Kidney (tissue), 19 donors: ENCODE results near the gene LIMS4. TPM values are rescaled to one million over a fixed set of nuclear protein-coding genes. Genes with fewer than 3 reads are reported as not detected.
"Not testable (repeated sequence)": the region's sequence is repeated elsewhere in the genome, so short reads cannot be mapped to it uniquely, and the experiment has no call there.

Experiments
- DNase-seq, 5 donors: peaks; one replicate each; pipeline ENCODE4 v3.0.0-alpha.2; 2013 to 2020
- FAIRE-seq: peaks from 2 replicates; lab custom pipeline; 2012; peaks lifted over from hg19 to GRCh38; lab: Jason Lieb, UNC
- H3K27ac ChIP-seq, 2 donors: one replicate each; pipeline ENCODE4 v1.7.0; 2013; ENCODE audit warnings: low read depth in 2 of 2, low read length in 2 of 2, inconsistent platforms in 1 of 2
- H3K27me3 ChIP-seq: one replicate; pipeline ENCODE4 v1.7.1; 2013; ENCODE audit warnings: low read length, inconsistent platforms; ENCODE audit not compliant: control insufficient read depth, insufficient read depth
- H3K36me3 ChIP-seq, 3 donors: one replicate each; pipeline versions ENCODE4 v1.7.0 to v1.7.1; 2013; ENCODE audit warnings: low read length in 3 of 3, control low read depth in 1 of 3, inconsistent platforms in 1 of 3; ENCODE audit not compliant: insufficient read depth in 3 of 3, control insufficient read depth in 2 of 3
- H3K4me1 ChIP-seq, 3 donors: one replicate each; pipeline versions ENCODE4 v1.7.0 to v1.7.1; 2013; ENCODE audit warnings: low read length in 3 of 3, inconsistent platforms in 1 of 3, low read depth in 1 of 3; ENCODE audit not compliant: control insufficient read depth in 2 of 3, insufficient read depth in 2 of 3
- H3K4me3 ChIP-seq, 3 donors: one replicate each; pipeline versions ENCODE4 v1.7.0 to v1.8.1; 2013; ENCODE audit warnings: low read length in 3 of 3, control low read depth in 1 of 3, inconsistent platforms in 1 of 3
- H3K9ac ChIP-seq, 3 donors: one replicate each; pipeline versions ENCODE4 v1.7.0 to v1.7.1; 2013; ENCODE audit warnings: low read length in 3 of 3, control low read depth in 1 of 3, inconsistent platforms in 1 of 3
- H3K9me3 ChIP-seq, 3 donors: one replicate each; pipeline versions ENCODE4 v1.7.0 to v1.7.1; 2013; ENCODE audit warnings: low read length in 3 of 3, control low read depth in 1 of 3, inconsistent platforms in 1 of 3; ENCODE audit not compliant: control insufficient read depth in 2 of 3, insufficient read depth in 1 of 3
- intact Hi-C: fragments of 100-400 bp; cut with DNase I; formaldehyde crosslinking; loops from one replicate; pipeline ENCODE4 v1.11.1; 2022
- long read RNA-seq, 10 donors: library from polyadenylated mRNA in 1 of 10; unstranded in 1 of 10; transcript quantifications; one replicate each; pipeline ENCODE4 v2.0.0 and lab custom pipeline, GENCODE V29; 2021 to 2026
- polyA plus RNA-seq: library from polyadenylated mRNA; stranded (reverse); fragments of 350-450 nt; fragmentation: Illumina TruSeq; extraction: RNeasy Lipid Tissue Mini Kit (QIAGEN cat#74804); gene quantifications from one replicate; pipeline ENCODE4 v1.2.3, GENCODE V29; 2014; ENCODE audit warnings: low read depth, low replicate concordance; ENCODE audit not compliant: insufficient read depth
- total RNA-seq: library from RNA; stranded (reverse); fragmentation: NEBNext Ultra II Directional; extraction: Animal tissue kit (Norgen Biotek cat#: 25700); gene quantifications from one replicate; pipeline ENCODE4 v1.2.1, GENCODE V29; 2021
- donor health status: control.
- donor health status: control.
- donor health status: DM: yes; HTN: yes; CAD: no.
- donor health status: Normal renal cell carcinoma (clear cell type).

LIMS4 gene
- total RNA-seq (2.9 TPM), polyA plus RNA-seq (5.5 TPM)
- long read RNA-seq, donor 1 = 0 reads
- long read RNA-seq, donor 2, partial matches to known transcripts = 0 of 1 reads
- long read RNA-seq, donor 2, other reads (novel, unspliced or antisense) = 0 of 1 reads
- long read RNA-seq, donor 3 = 0 reads
- long read RNA-seq, donor 4 = 0 reads
- long read RNA-seq, donor 5 = 0 reads
- long read RNA-seq, donor 6 = 0 reads
- long read RNA-seq, donor 7, partial matches to known transcripts = 1 of 1 reads
- long read RNA-seq, donor 7, other reads (novel, unspliced or antisense) = 0 of 1 reads
- long read RNA-seq, donor 8 = 0 reads
- long read RNA-seq, donor 9 = 0 reads
- long read RNA-seq, donor 10 = 0 reads

GRCh38 chr2:110472171-110473058, at the start of gene LIMS4:
Gene LIMS4, minus strand, starts transcription at chr2:110472816. Its CDS starts 38 bp downstream, at chr2:110472778.
- H3K9ac ChIP-seq, H3K27ac ChIP-seq, DNase-seq, H3K9me3 ChIP-seq, H3K4me3 ChIP-seq, FAIRE-seq, H3K27me3 ChIP-seq, intact Hi-C loops, H3K4me1 ChIP-seq, H3K36me3 ChIP-seq: not testable (repeated sequence)

DNA sequence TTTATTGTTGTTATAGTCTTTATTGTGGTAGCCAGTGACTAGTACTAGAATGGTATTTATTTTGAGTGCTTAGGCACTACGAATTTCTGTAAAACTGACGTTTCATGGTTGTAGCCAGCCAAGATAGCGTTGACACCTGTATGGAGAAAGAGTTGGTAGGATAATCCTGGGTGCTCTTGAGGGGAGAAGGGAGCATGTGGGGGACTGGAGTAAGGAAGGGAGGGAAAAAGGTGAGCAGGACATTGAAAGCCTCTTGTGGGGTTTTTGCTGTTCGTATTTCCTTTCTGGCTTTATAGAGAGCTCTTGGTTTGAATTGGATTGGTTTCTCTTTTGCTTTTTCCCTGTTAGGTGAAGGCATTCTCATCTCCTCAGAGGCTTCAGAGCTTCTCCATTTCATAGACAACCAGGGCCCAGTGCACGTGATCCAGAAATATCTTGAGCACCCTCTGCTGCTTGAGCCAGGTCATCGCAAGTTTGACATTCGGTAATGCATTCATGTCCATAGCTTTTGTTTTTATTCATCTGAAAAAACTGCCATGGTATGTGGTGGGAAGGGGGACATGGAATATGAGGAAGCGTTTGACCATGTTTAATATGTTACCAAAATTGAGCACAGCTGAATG, 27.2 kb upstream of the LIMS4 start:
- H3K4me3 ChIP-seq, H3K9ac ChIP-seq, H3K27me3 ChIP-seq, H3K4me1 ChIP-seq, H3K36me3 ChIP-seq, FAIRE-seq, H3K27ac ChIP-seq, H3K9me3 ChIP-seq, intact Hi-C loops, DNase-seq: not testable (repeated sequence)

DNA sequence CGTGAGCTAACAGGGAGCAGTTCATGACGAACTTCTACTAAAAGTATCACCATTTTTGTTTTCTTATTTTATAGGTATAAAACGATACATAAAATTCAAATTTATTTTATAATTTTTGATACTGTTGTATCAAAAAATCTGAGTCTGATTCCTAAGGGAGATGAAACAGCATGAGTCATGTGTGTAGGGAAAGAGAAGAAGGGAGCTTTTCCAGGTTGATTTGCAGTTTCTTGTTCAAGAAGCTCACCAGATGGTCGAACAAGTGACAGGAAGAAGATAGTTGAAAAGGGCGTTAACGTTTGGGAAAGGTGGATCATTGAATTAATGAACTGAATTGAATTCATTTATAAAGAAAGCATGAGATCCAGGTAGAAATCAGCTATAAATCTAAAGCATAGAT, 23.4 kb upstream of the LIMS4 start:
- DNase-seq, H3K9me3 ChIP-seq, FAIRE-seq, H3K9ac ChIP-seq, H3K4me3 ChIP-seq, H3K36me3 ChIP-seq, H3K4me1 ChIP-seq, H3K27me3 ChIP-seq, intact Hi-C loops, H3K27ac ChIP-seq: not testable (repeated sequence)

GRCh38 chr2:110494488-110494887, 21.9 kb upstream of the LIMS4 start:
- H3K9ac ChIP-seq, H3K36me3 ChIP-seq, H3K27ac ChIP-seq, H3K27me3 ChIP-seq, DNase-seq, FAIRE-seq, intact Hi-C loops, H3K4me3 ChIP-seq, H3K9me3 ChIP-seq, H3K4me1 ChIP-seq: not testable (repeated sequence)

GRCh38 chr2:110488991-110489390, 16.4 kb upstream of the LIMS4 start:
- DNase-seq, H3K4me3 ChIP-seq, FAIRE-seq, H3K27me3 ChIP-seq, H3K9ac ChIP-seq, H3K27ac ChIP-seq, H3K4me1 ChIP-seq, H3K36me3 ChIP-seq, H3K9me3 ChIP-seq, intact Hi-C loops: not testable (repeated sequence)

- H3K9me3 ChIP-seq, FAIRE-seq, H3K27ac ChIP-seq, H3K9ac ChIP-seq, H3K36me3 ChIP-seq, H3K4me1 ChIP-seq, intact Hi-C loops, DNase-seq, H3K27me3 ChIP-seq, H3K4me3 ChIP-seq: not testable (repeated sequence)
Observed at GRCh38 chr2:110482697-110483096, 10.1 kb upstream of the LIMS4 start.

GRCh38 chr2:110481200-110481599, 8.6 kb upstream of the LIMS4 start:
- FAIRE-seq, H3K4me3 ChIP-seq, H3K36me3 ChIP-seq, H3K9me3 ChIP-seq, intact Hi-C loops, H3K4me1 ChIP-seq, H3K27ac ChIP-seq, H3K9ac ChIP-seq, DNase-seq, H3K27me3 ChIP-seq: not testable (repeated sequence)

GRCh38 chr2:110480084-110480483, 7.5 kb upstream of the LIMS4 start:
- H3K36me3 ChIP-seq, H3K27ac ChIP-seq, H3K9ac ChIP-seq, DNase-seq, H3K9me3 ChIP-seq, H3K4me3 ChIP-seq, FAIRE-seq, H3K4me1 ChIP-seq, intact Hi-C loops, H3K27me3 ChIP-seq: not testable (repeated sequence)
